ENCODE results near the gene C5.
A peak's percentile ranks its signal among the peaks of the same experiment; 100 is the strongest.

The C5 gene

GRCh38 chr9:120916991-120917880, 132.8 kb downstream of the C5 start:
- ChIA-PET POLR2A (interaction anchor here (0.6 kb wide), 1 partner anchor 22 kb away, joined by 3 read pairs; no protein-coding TSS in a partner anchor), CTCF (interaction anchor here (0.9 to 2.0 kb wide), 7 partner anchors 9 to 48 kb away, joined by 3 to 9 read pairs (median 4); partner anchors contain the start of gene TRAF1)
- Histone ChIP-seq H3K27ac (ENCODE audit: insufficient read depth in 1 of 2, low read depth in 1 of 2, low read length in 2 of 2, poor library complexity in 1 of 2, severe bottlenecking in 2 of 2) (no peak overlapping the region), H3K9me3 (ENCODE audit: control extremely low read depth in 1 of 5, control insufficient read depth in 4 of 5, insufficient read depth in 2 of 5, low read depth in 1 of 5, low read length in 4 of 5) (no peaks in the 10 kb centered on the region), H3K4me3 (ENCODE audit: control insufficient read depth in 1 of 7, extremely low read depth in 1 of 7, insufficient read depth in 4 of 7, low read depth in 2 of 7, low read length in 6 of 7) (no peak overlapping the region), H3K27me3 (replicated peaks in 2 of 5; ENCODE audit: control insufficient read depth in 4 of 5, insufficient read depth in 5 of 5, low read length in 4 of 5) (no peaks in the 10 kb centered on the region), H3K36me3 (ENCODE audit: control insufficient read depth in 4 of 4, insufficient read depth in 4 of 4, low read length in 3 of 4) (no peaks in the 10 kb centered on the region), H3K4me1 (ENCODE audit: control extremely low read depth in 1 of 4, control insufficient read depth in 4 of 4, insufficient read depth in 4 of 4, low read length in 3 of 4) (peaks cover 0 to 18% (median 3%) of the 10 kb centered on the region in 4 experiments)
- no peak for DNase-seq
- WGBS (ENCODE audit: insufficient coverage) = 100% methylated on average over 7 of the region's 8 CpGs

GRCh38 chr9:120916588-120916987, 133.5 kb downstream of the C5 start:
- ChIA-PET CTCF (interaction anchor here (1.2 to 2.0 kb wide), 7 partner anchors 10 to 47 kb away, joined by 3 to 9 read pairs (median 4); partner anchors contain the start of gene TRAF1), POLR2A (no interaction called here)
- DNase-seq = no peak

GRCh38 chr9:120915854-120916470, 134.1 kb downstream of the C5 start:
- Histone ChIP-seq H3K9me3 (ENCODE audit: control extremely low read depth in 1 of 5, control insufficient read depth in 4 of 5, insufficient read depth in 2 of 5, low read depth in 1 of 5, low read length in 4 of 5) (no peaks in the 10 kb centered on the region), H3K27me3 (replicated peaks in 2 of 5; ENCODE audit: control insufficient read depth in 4 of 5, insufficient read depth in 5 of 5, low read length in 4 of 5) (no peaks in the 10 kb centered on the region), H3K4me3 (ENCODE audit: control insufficient read depth in 1 of 7, extremely low read depth in 1 of 7, insufficient read depth in 4 of 7, low read depth in 2 of 7, low read length in 6 of 7) (no peak overlapping the region), H3K36me3 (ENCODE audit: control insufficient read depth in 4 of 4, insufficient read depth in 4 of 4, low read length in 3 of 4) (no peaks in the 10 kb centered on the region), H3K27ac (ENCODE audit: insufficient read depth in 1 of 2, low read depth in 1 of 2, low read length in 2 of 2, poor library complexity in 1 of 2, severe bottlenecking in 2 of 2) (no peak overlapping the region), H3K4me1 (ENCODE audit: control extremely low read depth in 1 of 4, control insufficient read depth in 4 of 4, insufficient read depth in 4 of 4, low read length in 3 of 4) (peaks cover 0 to 17% (median 3%) of the 10 kb centered on the region in 4 experiments)
- POLR2A ChIA-PET = interaction anchor here (0.7 kb wide), 1 partner anchor 13 kb away, joined by 3 read pairs; no protein-coding TSS in a partner anchor
- WGBS (ENCODE audit: insufficient coverage) = no CpG with 5 or more reads among the region's 5 CpGs
- peak in 2 of 3 donors; percentile 61 to 68 for DNase-seq
- CTCF ChIA-PET = interaction anchor here (1.2 to 2.0 kb wide), 5 partner anchors 9 to 18 kb away, joined by 3 to 9 read pairs (median 4); no protein-coding TSS in a partner anchor

More at GRCh38 chr9:120916588-120916987, 133.5 kb downstream of the C5 start:
- Histone ChIP-seq H3K4me3 (ENCODE audit: control insufficient read depth in 1 of 7, extremely low read depth in 1 of 7, insufficient read depth in 4 of 7, low read depth in 2 of 7, low read length in 6 of 7) (no peak overlapping the region), H3K4me1 (ENCODE audit: control extremely low read depth in 1 of 4, control insufficient read depth in 4 of 4, insufficient read depth in 4 of 4, low read length in 3 of 4) (peaks cover 0 to 18% (median 3%) of the 10 kb centered on the region in 4 experiments), H3K27me3 (replicated peaks in 2 of 5; ENCODE audit: control insufficient read depth in 4 of 5, insufficient read depth in 5 of 5, low read length in 4 of 5) (no peaks in the 10 kb centered on the region), H3K36me3 (ENCODE audit: control insufficient read depth in 4 of 4, insufficient read depth in 4 of 4, low read length in 3 of 4) (no peaks in the 10 kb centered on the region), H3K9me3 (ENCODE audit: control extremely low read depth in 1 of 5, control insufficient read depth in 4 of 5, insufficient read depth in 2 of 5, low read depth in 1 of 5, low read length in 4 of 5) (no peaks in the 10 kb centered on the region), H3K27ac (ENCODE audit: insufficient read depth in 1 of 2, low read depth in 1 of 2, low read length in 2 of 2, poor library complexity in 1 of 2, severe bottlenecking in 2 of 2) (no peak overlapping the region)
- 86% methylated on average over 3 of the region's 3 CpGs for WGBS (ENCODE audit: insufficient coverage)

- H3K4me3 ChIP-seq (ENCODE audit: control insufficient read depth in 1 of 7, extremely low read depth in 1 of 7, insufficient read depth in 4 of 7, low read depth in 2 of 7, low read length in 6 of 7) = no peak overlapping the region
- peaks cover 0 to 13% (median 6%) of the 10 kb centered on the region in 4 experiments for H3K4me1 ChIP-seq (ENCODE audit: control extremely low read depth in 1 of 4, control insufficient read depth in 4 of 4, insufficient read depth in 4 of 4, low read length in 3 of 4)
- DNase-seq = no peak
- no peaks in the 10 kb centered on the region for H3K36me3 ChIP-seq (ENCODE audit: control insufficient read depth in 4 of 4, insufficient read depth in 4 of 4, low read length in 3 of 4)
- H3K9me3 ChIP-seq (ENCODE audit: control extremely low read depth in 1 of 5, control insufficient read depth in 4 of 5, insufficient read depth in 2 of 5, low read depth in 1 of 5, low read length in 4 of 5) = no peaks in the 10 kb centered on the region
- H3K27ac ChIP-seq (ENCODE audit: insufficient read depth in 1 of 2, low read depth in 1 of 2, low read length in 2 of 2, poor library complexity in 1 of 2, severe bottlenecking in 2 of 2) = no peak overlapping the region
- H3K27me3 ChIP-seq (replicated peaks in 2 of 5; ENCODE audit: control insufficient read depth in 4 of 5, insufficient read depth in 5 of 5, low read length in 4 of 5) = no peaks in the 10 kb centered on the region
- WGBS (ENCODE audit: insufficient coverage) = 95% methylated on average over 3 of the region's 6 CpGs
- POLR2A ChIA-PET = no interaction called here
- CTCF ChIA-PET = no interaction called here
Observed at GRCh38 chr9:120914953-120915352, 135.1 kb downstream of the C5 start.

GRCh38 chr9:120914396-120914795, 135.7 kb downstream of the C5 start:
- no peak overlapping the region for H3K4me3 ChIP-seq (ENCODE audit: control insufficient read depth in 1 of 7, extremely low read depth in 1 of 7, insufficient read depth in 4 of 7, low read depth in 2 of 7, low read length in 6 of 7)
- H3K27ac ChIP-seq (ENCODE audit: insufficient read depth in 1 of 2, low read depth in 1 of 2, low read length in 2 of 2, poor library complexity in 1 of 2, severe bottlenecking in 2 of 2) = no peak overlapping the region
- no peak for DNase-seq
- POLR2A ChIA-PET = no interaction called here
- no peaks in the 10 kb centered on the region for H3K36me3 ChIP-seq (ENCODE audit: control insufficient read depth in 4 of 4, insufficient read depth in 4 of 4, low read length in 3 of 4)
- WGBS (ENCODE audit: insufficient coverage) = 93% methylated on average over 3 of the region's 3 CpGs
- no peaks in the 10 kb centered on the region for H3K27me3 ChIP-seq (replicated peaks in 2 of 5; ENCODE audit: control insufficient read depth in 4 of 5, insufficient read depth in 5 of 5, low read length in 4 of 5)
- H3K9me3 ChIP-seq (ENCODE audit: control extremely low read depth in 1 of 5, control insufficient read depth in 4 of 5, insufficient read depth in 2 of 5, low read depth in 1 of 5, low read length in 4 of 5) = no peaks in the 10 kb centered on the region
- H3K4me1 ChIP-seq (ENCODE audit: control extremely low read depth in 1 of 4, control insufficient read depth in 4 of 4, insufficient read depth in 4 of 4, low read length in 3 of 4) = peaks cover 0 to 17% (median 12%) of the 10 kb centered on the region in 4 experiments
- CTCF ChIA-PET = interaction anchor here (1.3 kb wide), 1 partner anchor 10 kb away, joined by 4 read pairs; no protein-coding TSS in a partner anchor

- DNase-seq = peak in 2 of 3 donors; percentile 47 to 52
- CTCF ChIA-PET = interaction anchor here (1.0 to 1.3 kb wide), 2 partner anchors 11 to 19 kb away, joined by 3 to 4 read pairs; no protein-coding TSS in a partner anchor
- WGBS (ENCODE audit: insufficient coverage) = 94% methylated on average over 3 of the region's 4 CpGs
- POLR2A ChIA-PET = interaction anchor here (0.6 kb wide), 1 partner anchor 50 kb away, joined by 3 read pairs; no protein-coding TSS in a partner anchor
- Histone ChIP-seq H3K27me3 (replicated peaks in 2 of 5; ENCODE audit: control insufficient read depth in 4 of 5, insufficient read depth in 5 of 5, low read length in 4 of 5) (no peaks in the 10 kb centered on the region), H3K36me3 (ENCODE audit: control insufficient read depth in 4 of 4, insufficient read depth in 4 of 4, low read length in 3 of 4) (no peaks in the 10 kb centered on the region), H3K4me3 (ENCODE audit: control insufficient read depth in 1 of 7, extremely low read depth in 1 of 7, insufficient read depth in 4 of 7, low read depth in 2 of 7, low read length in 6 of 7) (no peak overlapping the region), H3K4me1 (ENCODE audit: control extremely low read depth in 1 of 4, control insufficient read depth in 4 of 4, insufficient read depth in 4 of 4, low read length in 3 of 4) (peaks cover 0 to 17% (median 14%) of the 10 kb centered on the region in 4 experiments), H3K9me3 (ENCODE audit: control extremely low read depth in 1 of 5, control insufficient read depth in 4 of 5, insufficient read depth in 2 of 5, low read depth in 1 of 5, low read length in 4 of 5) (no peaks in the 10 kb centered on the region), H3K27ac (ENCODE audit: insufficient read depth in 1 of 2, low read depth in 1 of 2, low read length in 2 of 2, poor library complexity in 1 of 2, severe bottlenecking in 2 of 2) (no peak overlapping the region)
Observed at GRCh38 chr9:120913647-120914264, 136.3 kb downstream of the C5 start.
